ENCODE results near the gene MRPS18B.

DNA sequence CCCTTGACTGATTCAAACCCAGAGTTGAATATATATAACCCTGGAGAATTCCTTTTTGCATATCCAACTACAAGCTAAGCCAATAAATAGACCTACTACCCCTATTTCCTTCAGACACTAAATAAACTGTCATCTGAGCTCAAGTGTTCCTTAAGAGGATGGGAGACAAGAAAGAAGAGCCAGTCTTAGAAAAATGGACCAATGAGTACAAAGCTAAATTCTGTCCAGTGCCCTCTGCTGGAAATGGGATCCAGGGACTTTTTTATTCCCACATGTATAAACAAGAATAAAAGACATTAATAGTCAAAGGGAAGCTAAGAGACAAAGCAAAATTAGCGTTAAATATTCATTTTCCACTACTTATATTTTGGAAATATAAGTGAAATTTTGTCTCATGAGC, 5.4 kb upstream of the MRPS18B start:
- TF ChIP-seq, protein P1, sequence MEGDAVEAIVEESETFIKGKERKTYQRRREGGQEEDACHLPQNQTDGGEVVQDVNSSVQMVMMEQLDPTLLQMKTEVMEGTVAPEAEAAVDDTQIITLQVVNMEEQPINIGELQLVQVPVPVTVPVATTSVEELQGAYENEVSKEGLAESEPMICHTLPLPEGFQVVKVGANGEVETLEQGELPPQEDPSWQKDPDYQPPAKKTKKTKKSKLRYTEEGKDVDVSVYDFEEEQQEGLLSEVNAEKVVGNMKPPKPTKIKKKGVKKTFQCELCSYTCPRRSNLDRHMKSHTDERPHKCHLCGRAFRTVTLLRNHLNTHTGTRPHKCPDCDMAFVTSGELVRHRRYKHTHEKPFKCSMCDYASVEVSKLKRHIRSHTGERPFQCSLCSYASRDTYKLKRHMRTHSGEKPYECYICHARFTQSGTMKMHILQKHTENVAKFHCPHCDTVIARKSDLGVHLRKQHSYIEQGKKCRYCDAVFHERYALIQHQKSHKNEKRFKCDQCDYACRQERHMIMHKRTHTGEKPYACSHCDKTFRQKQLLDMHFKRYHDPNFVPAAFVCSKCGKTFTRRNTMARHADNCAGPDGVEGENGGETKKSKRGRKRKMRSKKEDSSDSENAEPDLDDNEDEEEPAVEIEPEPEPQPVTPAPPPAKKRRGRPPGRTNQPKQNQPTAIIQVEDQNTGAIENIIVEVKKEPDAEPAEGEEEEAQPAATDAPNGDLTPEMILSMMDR (IDR thresholded peaks at IDR 0.05), result peak in 1 of 3 donors; percentile 13
- TF ChIP-seq POLR2A (IDR thresholded peaks at IDR 0.05), result no peak
